ENCODE results near the gene GRIP2.

GRCh38 chr3:14502472-14502871, 37.7 kb downstream of the GRIP2 start:
- no peak for TF ChIP-seq EZH2 (optimal IDR thresholded peaks at IDR 0.05; ENCODE audit: low read depth, low read length)
- no peak for TF ChIP-seq CTCF (IDR thresholded peaks at IDR 0.05; ENCODE audit: low read length)
- TF ChIP-seq EZH2phosphoT487 (IDR thresholded peaks at IDR 0.05; ENCODE audit: low read length), result no peak
